Measurements from ENCODE around the gene ATP2B3.

Gene ATP2B3

DNA sequence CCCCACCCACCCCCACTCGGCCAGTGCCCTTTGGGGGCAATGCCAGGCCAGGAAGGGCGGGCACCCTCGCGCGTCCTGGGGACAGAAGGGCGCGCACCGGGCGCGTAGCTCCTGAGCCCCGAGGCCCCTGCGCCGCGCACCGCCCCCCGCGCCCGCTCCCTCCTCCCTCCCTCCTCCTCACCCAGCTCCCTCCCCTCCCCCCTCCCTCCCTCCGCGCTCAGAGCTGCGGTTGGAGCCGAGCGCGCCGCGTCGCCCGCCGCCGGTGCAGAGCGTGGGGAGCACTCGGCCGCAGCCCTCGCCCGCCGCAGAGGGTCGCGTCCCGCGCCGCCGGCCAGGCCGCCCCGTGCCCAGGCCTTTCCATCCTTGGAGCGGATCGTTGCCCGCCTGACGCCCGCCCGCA lies at the start of gene ATP2B3:
Gene ATP2B3 (plus strand): TSS at position 220 of the 400 bp plus-strand sequence. CDS start 18,606 bp downstream, outside the sequence.
- no peak within 1 kb of the TSS for H3K4me3 Mint-ChIP-seq
- no peak within 1 kb of the TSS for H3K27ac Mint-ChIP-seq
- DNase-seq = no peak
- H3K27me3 Mint-ChIP-seq = peaks cover 52% of the 10 kb centered on the region
- no peaks in the 10 kb centered on the region for H3K9me3 Mint-ChIP-seq
- peaks cover 4% of the 10 kb centered on the region for H3K4me1 Mint-ChIP-seq (ENCODE audit: low read depth)
- no peaks in the 10 kb centered on the region for H3K36me3 Mint-ChIP-seq (ENCODE audit: low read depth)

DNA sequence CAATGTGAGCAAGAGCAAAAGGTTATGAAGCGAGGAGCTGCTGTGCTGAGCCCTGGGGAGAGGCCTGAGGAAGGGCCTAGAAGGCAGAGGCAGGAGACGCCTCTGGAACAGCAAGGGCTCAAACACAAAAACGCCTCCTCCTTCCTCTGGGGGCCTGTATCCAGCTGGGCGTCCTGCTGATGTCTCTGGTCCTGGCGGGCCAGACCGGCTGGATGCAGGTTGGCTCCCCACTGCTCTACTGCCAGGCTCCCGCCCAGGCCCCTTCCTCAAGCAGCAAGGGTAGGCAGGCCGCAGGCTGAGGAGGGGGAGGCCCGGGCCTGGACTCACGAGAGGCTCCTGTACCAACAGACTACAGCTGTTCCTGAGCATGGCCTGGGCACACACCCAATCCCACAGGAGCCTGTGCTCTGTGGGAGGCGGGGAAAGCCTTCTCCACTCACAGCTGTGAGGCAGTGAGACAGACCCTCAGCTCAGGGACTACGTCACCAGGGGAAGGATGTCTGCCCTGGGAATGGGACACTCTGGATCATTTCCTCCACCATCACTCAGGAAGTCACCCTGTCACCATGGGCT lies 49.3 kb upstream of the ATP2B3 start:
- no peak overlapping the region for H3K27ac Mint-ChIP-seq
- H3K36me3 Mint-ChIP-seq (ENCODE audit: low read depth) = peaks cover 57% of the 10 kb centered on the region
- peaks cover 5% of the 10 kb centered on the region for H3K27me3 Mint-ChIP-seq
- no peaks in the 10 kb centered on the region for H3K9me3 Mint-ChIP-seq
- DNase-seq = no peak
- no peak overlapping the region for H3K4me3 Mint-ChIP-seq
- peaks cover 12% of the 10 kb centered on the region for H3K4me1 Mint-ChIP-seq (ENCODE audit: low read depth)

GRCh38 chrX:153469811-153470410 lies 47.5 kb upstream of the ATP2B3 start:
- H3K4me3 Mint-ChIP-seq = peak overlapping the region; percentile 85
- DNase-seq = no peak

DNA sequence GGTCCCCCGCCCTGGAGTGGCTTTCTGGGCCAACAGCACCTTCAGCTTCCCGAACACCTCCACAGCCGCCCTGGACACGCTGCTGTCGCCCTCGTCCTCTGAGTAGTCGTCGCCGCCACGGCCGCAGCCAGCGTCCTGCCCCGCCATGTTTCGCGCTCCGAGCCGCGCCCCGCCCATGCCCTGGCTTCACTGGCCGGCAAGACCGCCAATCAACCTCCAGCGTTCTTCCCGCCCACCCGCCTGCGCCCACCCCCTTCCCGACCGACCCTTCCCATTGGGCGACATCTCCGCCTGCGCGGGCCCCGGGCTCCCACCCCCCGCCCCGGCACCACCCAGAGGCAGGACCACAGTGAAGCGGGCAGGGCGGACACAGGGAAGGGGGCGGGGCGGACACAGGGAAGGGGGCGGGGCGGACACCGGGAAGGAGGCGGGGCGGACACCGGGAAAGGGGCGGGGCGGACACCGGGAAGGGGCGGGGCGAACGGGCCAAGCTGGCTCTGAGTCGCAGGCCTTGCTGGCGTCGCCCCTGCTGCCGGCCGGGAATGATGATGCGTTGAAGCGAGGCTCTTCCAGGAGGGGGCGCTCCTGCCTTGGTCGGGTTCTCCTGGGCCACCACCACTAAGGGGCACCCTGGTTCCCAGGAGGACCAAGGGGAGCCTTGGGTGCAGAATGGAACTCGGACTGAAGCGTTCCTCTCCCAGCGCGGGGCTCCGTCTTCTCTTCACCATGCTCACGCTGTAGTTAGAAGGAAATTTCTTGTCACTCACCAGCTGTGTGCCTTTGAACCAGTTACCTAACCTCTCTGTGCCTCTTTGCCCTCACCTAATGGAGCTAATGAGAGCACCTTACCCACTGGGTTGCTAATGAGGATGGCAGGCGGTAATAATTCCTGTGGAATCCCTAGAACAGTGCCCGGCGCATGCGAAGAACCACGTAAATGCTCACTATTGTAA lies 46.8 kb upstream of the ATP2B3 start, which contains the start of gene HAUS7:
Gene HAUS7 (minus strand): TSS at position 166 of the 953 bp plus-strand sequence. CDS start 19 bp downstream, at position 147.
- peak within 1 kb of the TSS; percentile 85 for H3K4me3 Mint-ChIP-seq
- peaks cover 8% of the 10 kb centered on the region for H3K27me3 Mint-ChIP-seq
- H3K4me1 Mint-ChIP-seq (ENCODE audit: low read depth) = peaks cover 13% of the 10 kb centered on the region
- peak; percentile 88 for DNase-seq
- peaks cover 34% of the 10 kb centered on the region for H3K36me3 Mint-ChIP-seq (ENCODE audit: low read depth)
- peak within 1 kb of the TSS; percentile 85 for H3K27ac Mint-ChIP-seq
- H3K9me3 Mint-ChIP-seq = no peaks in the 10 kb centered on the region

More at GRCh38 chrX:153469811-153470410, 47.5 kb upstream of the ATP2B3 start:
- H3K27ac Mint-ChIP-seq = peak overlapping the region; percentile 85
- H3K36me3 Mint-ChIP-seq (ENCODE audit: low read depth) = peaks cover 39% of the 10 kb centered on the region
- peaks cover 13% of the 10 kb centered on the region for H3K4me1 Mint-ChIP-seq (ENCODE audit: low read depth)
- H3K9me3 Mint-ChIP-seq = no peaks in the 10 kb centered on the region
- H3K27me3 Mint-ChIP-seq = peaks cover 8% of the 10 kb centered on the region

GRCh38 chrX:153471663-153472280 lies 45.7 kb upstream of the ATP2B3 start:
- peaks cover 27% of the 10 kb centered on the region for H3K36me3 Mint-ChIP-seq (ENCODE audit: low read depth)
- H3K9me3 Mint-ChIP-seq = no peaks in the 10 kb centered on the region
- peaks cover 14% of the 10 kb centered on the region for H3K27me3 Mint-ChIP-seq
- DNase-seq = no peak
- H3K4me3 Mint-ChIP-seq = no peak overlapping the region
- H3K4me1 Mint-ChIP-seq (ENCODE audit: low read depth) = peaks cover 16% of the 10 kb centered on the region
- no peak overlapping the region for H3K27ac Mint-ChIP-seq

DNA sequence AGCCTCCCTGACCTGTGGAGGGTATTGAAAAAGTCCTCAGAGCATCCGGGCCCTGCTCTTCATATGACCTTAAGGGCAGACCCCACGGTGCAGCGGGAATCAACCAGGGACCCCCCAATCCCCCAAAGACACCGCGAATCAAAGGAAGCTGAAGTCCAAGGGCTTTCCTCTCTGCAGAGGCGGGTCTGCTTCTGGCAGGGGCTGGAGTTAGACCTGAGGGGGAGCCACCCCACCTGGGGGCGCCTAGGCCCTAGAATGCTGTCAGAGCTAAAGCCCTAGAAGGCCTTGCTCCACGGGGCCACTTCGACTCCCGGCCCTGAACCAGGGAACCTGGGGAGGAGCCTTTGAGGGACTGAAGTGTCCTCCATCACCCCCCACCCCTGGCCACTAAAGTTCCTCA lies 44.3 kb upstream of the ATP2B3 start:
- Mint-ChIP-seq H3K27ac (no peak overlapping the region), H3K36me3 (ENCODE audit: low read depth) (peaks cover 15% of the 10 kb centered on the region), H3K9me3 (no peaks in the 10 kb centered on the region), H3K4me3 (no peak overlapping the region), H3K27me3 (peaks cover 13% of the 10 kb centered on the region), H3K4me1 (ENCODE audit: low read depth) (peaks cover 8% of the 10 kb centered on the region)
- no peak for DNase-seq

DNA sequence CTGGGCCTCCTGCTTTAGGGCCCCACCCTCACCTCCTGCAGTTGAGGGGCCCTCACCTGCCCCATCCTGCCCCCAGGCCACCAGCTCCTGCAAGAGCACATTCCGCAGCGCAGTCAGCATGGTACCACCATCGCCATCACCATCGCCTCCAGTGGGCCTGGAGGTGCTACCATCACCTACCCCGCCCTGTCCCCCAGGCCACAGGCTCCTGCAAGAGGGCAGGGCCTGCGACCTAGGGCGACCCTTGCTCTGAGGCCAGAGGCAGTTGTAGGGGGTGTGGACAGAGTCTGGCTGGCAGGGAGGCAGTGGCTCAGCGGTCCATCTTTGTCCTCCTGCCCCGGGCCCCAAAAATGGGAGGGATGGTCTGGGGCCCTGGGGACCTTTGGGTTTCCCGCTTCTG lies 43.2 kb upstream of the ATP2B3 start:
- Mint-ChIP-seq H3K9me3 (no peaks in the 10 kb centered on the region), H3K27me3 (peaks cover 13% of the 10 kb centered on the region), H3K4me1 (ENCODE audit: low read depth) (peaks cover 4% of the 10 kb centered on the region), H3K27ac (no peak overlapping the region), H3K36me3 (ENCODE audit: low read depth) (peaks cover 6% of the 10 kb centered on the region), H3K4me3 (no peak overlapping the region)
- DNase-seq = peak; percentile 40

- Mint-ChIP-seq H3K27ac (no peak overlapping the region), H3K36me3 (ENCODE audit: low read depth) (peaks cover 3% of the 10 kb centered on the region), H3K9me3 (no peaks in the 10 kb centered on the region), H3K27me3 (peaks cover 13% of the 10 kb centered on the region), H3K4me3 (no peak overlapping the region), H3K4me1 (ENCODE audit: low read depth) (peaks cover 4% of the 10 kb centered on the region)
- DNase-seq = peak; percentile 61
These were observed 42.7 kb upstream of the ATP2B3 start for GRCh38 chrX:153474718-153475117.

GRCh38 chrX:153475271-153475670 lies 42.2 kb upstream of the ATP2B3 start:
- Mint-ChIP-seq H3K4me1 (ENCODE audit: low read depth) (peaks cover 4% of the 10 kb centered on the region), H3K27ac (no peak overlapping the region), H3K36me3 (ENCODE audit: low read depth) (no peaks in the 10 kb centered on the region), H3K9me3 (no peaks in the 10 kb centered on the region), H3K4me3 (no peak overlapping the region), H3K27me3 (peaks cover 13% of the 10 kb centered on the region)
- no peak for DNase-seq

- DNase-seq = no peak
- no peaks in the 10 kb centered on the region for H3K36me3 Mint-ChIP-seq (ENCODE audit: low read depth)
- peaks cover 4% of the 10 kb centered on the region for H3K4me1 Mint-ChIP-seq (ENCODE audit: low read depth)
- H3K27me3 Mint-ChIP-seq = peaks cover 13% of the 10 kb centered on the region
- no peak overlapping the region for H3K4me3 Mint-ChIP-seq
- no peak overlapping the region for H3K27ac Mint-ChIP-seq
- H3K9me3 Mint-ChIP-seq = no peaks in the 10 kb centered on the region
These were observed 41.6 kb upstream of the ATP2B3 start for GRCh38 chrX:153475751-153476281.

GRCh38 chrX:153476666-153477363 lies 40.6 kb upstream of the ATP2B3 start:
- Mint-ChIP-seq H3K27me3 (peaks cover 13% of the 10 kb centered on the region), H3K9me3 (no peaks in the 10 kb centered on the region), H3K4me3 (no peak overlapping the region), H3K36me3 (ENCODE audit: low read depth) (no peaks in the 10 kb centered on the region), H3K27ac (no peak overlapping the region), H3K4me1 (ENCODE audit: low read depth) (peaks cover 4% of the 10 kb centered on the region)
- DNase-seq = no peak

DNA sequence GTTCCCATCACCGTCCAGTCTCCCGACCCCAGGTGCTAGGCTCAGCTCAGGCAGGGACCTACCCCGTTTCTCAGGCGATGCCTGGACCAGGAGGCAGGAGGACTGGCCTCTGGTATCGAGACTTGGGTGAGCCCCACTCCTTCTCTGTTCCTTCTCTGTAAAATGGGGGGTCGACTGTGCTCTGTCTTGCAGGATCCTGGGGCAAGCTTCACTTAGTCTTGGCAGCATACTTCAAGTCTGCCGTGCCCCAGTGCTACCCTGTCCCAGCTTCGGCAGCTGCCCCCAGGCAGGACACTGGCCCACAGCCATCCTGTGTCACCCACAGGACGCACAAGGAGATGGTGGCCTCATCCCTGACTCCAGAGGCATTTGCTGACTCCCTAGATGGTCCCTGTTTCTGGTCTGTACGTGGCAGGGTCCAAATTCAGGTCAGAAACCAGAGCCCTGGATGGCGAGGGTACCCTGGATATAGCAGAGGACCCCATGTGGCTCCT lies 40.0 kb upstream of the ATP2B3 start:
- Mint-ChIP-seq H3K9me3 (no peaks in the 10 kb centered on the region), H3K4me1 (ENCODE audit: low read depth) (peaks cover 4% of the 10 kb centered on the region), H3K4me3 (no peak overlapping the region), H3K27me3 (peaks cover 13% of the 10 kb centered on the region), H3K27ac (no peak overlapping the region), H3K36me3 (ENCODE audit: low read depth) (no peaks in the 10 kb centered on the region)
- DNase-seq = no peak

DNA sequence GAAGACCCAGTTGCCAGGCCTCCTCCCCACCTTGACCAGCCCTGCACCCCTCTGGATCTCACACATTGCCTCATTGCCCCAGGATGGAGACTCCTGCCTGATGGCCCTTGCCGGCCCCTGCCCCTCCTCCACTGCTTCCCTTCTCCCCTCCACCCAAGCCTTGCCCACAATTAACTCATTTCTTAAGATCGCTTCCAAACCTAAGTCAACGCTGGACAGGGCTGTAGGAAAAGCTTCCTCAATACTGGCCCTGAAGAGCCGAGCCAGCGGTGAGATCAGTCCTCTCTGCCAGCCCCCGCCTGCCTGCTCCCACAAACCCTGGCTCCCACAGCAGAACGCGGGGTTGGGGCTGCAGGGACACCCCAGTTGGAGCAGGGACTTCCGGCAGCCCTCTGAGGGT lies 39.5 kb upstream of the ATP2B3 start:
- Mint-ChIP-seq H3K4me1 (ENCODE audit: low read depth) (peaks cover 4% of the 10 kb centered on the region), H3K9me3 (no peaks in the 10 kb centered on the region), H3K27ac (no peak overlapping the region), H3K4me3 (no peak overlapping the region), H3K36me3 (ENCODE audit: low read depth) (no peaks in the 10 kb centered on the region), H3K27me3 (peaks cover 13% of the 10 kb centered on the region)
- no peak for DNase-seq
